GM10847 (cell line): Measurements from ENCODE around the gene CADPS2.

Source experiments
- POLR2A ChIP-seq: IDR thresholded peaks from 2 replicates; pipeline ENCODE4 v1.6.1; 2011; ENCODE audit not compliant: insufficient read length; ENCODE audit errors: extremely low read depth

Gene CADPS2

GRCh38 chr7:122756860-122757259 is 129.4 kb downstream of the CADPS2 start:
- no peak for TF ChIP-seq POLR2A

GRCh38 chr7:122755696-122756095 is 130.6 kb downstream of the CADPS2 start:
- no peak for TF ChIP-seq POLR2A

- TF ChIP-seq POLR2A, result no peak
Observed at GRCh38 chr7:122752583-122752982, 133.7 kb downstream of the CADPS2 start.

- no peak for TF ChIP-seq POLR2A
Observed at GRCh38 chr7:122750389-122750788, 135.9 kb downstream of the CADPS2 start.

- no peak for TF ChIP-seq POLR2A
Observed at GRCh38 chr7:122748195-122748594, 138.1 kb downstream of the CADPS2 start.

GRCh38 chr7:122746948-122747347 is 139.3 kb downstream of the CADPS2 start:
- no peak for TF ChIP-seq POLR2A

GRCh38 chr7:122743211-122743610 is 143.0 kb downstream of the CADPS2 start:
- no peak for TF ChIP-seq POLR2A

GRCh38 chr7:122738947-122739346 is 147.3 kb downstream of the CADPS2 start:
- no peak for TF ChIP-seq POLR2A

- no peak for TF ChIP-seq POLR2A
Observed at GRCh38 chr7:122736183-122736582, 150.1 kb downstream of the CADPS2 start.

GRCh38 chr7:122727759-122728158 is 158.5 kb downstream of the CADPS2 start:
- no peak for TF ChIP-seq POLR2A

GRCh38 chr7:122727354-122727753 is 158.9 kb downstream of the CADPS2 start:
- no peak for TF ChIP-seq POLR2A

GRCh38 chr7:122726881-122727280 is 159.4 kb downstream of the CADPS2 start:
- TF ChIP-seq POLR2A, result no peak

GRCh38 chr7:122724366-122724765 is 161.9 kb downstream of the CADPS2 start:
- no peak for TF ChIP-seq POLR2A

GRCh38 chr7:122719010-122719578 is 167.2 kb downstream of the CADPS2 start:
- TF ChIP-seq POLR2A, result no peak

GRCh38 chr7:122717356-122718089 is 168.7 kb downstream of the CADPS2 start:
- no peak for TF ChIP-seq POLR2A

GRCh38 chr7:122715183-122715582 is 171.1 kb downstream of the CADPS2 start:
- TF ChIP-seq POLR2A, result no peak

- no peak for TF ChIP-seq POLR2A
Observed at GRCh38 chr7:122710916-122711315, 175.3 kb downstream of the CADPS2 start.
